OCI-LY7 (cell line): ENCODE results near the gene ABCC4. TPM values are rescaled to one million over a fixed set of nuclear protein-coding genes. Genes with fewer than 3 reads are reported as not detected.

ENCODE experiments used
- BruUV-seq: library from RNA; stranded (reverse); fragments of 400-500 nt; replicated peaks from 2 replicates; lab custom pipeline; 2021; lab: Mats Ljungman, UMichigan
- CTCF ChIA-PET: fragments of 300-600 bp; sonication (Branson Sonifier 250); formaldehyde crosslinking; loops from one replicate; lab custom pipeline; 2022; ENCODE audit warnings: antibody characterized with exemption; ENCODE audit not compliant: unreplicated experiment; lab: Charles Lee
- POLR2A ChIA-PET: fragments of 300-600 bp; sonication (Branson Sonifier 250); formaldehyde crosslinking; loops from one replicate; lab custom pipeline; 2022; ENCODE audit warnings: antibody characterized with exemption; lab: Charles Lee
- DNase-seq: peaks from one replicate; pipeline ENCODE4 v3.0.0-alpha.2; 2015; ENCODE audit warnings: low spot score
- H2AFZ ChIP-seq: fragments of 200-600 bp; sonication (generic), shearing (Covaris generic); 2 replicates; pipeline ENCODE4 v1.6.1; 2014; ENCODE audit warnings: mild to moderate bottlenecking, antibody characterized with exemption, low read length, moderate library complexity
- H3K27ac ChIP-seq: fragments of 200-600 bp; sonication (generic); 2 replicates; pipeline ENCODE4 v1.5.1; 2014; ENCODE audit warnings: mixed run types, low read depth, mild to moderate bottlenecking, moderate library complexity, low read length, inconsistent platforms; ENCODE audit not compliant: poor library complexity, severe bottlenecking
- H3K36me3 ChIP-seq: fragments of 200-600 bp; sonication (generic); 2 replicates; pipeline ENCODE4 v1.6.1; 2014; ENCODE audit warnings: mild to moderate bottlenecking, antibody characterized with exemption, low read length, moderate library complexity, mixed read lengths; ENCODE audit not compliant: insufficient read depth
- H3K4me1 ChIP-seq: fragments of 200-600 bp; sonication (generic); 2 replicates; pipeline ENCODE4 v1.5.1; 2014; ENCODE audit warnings: mild to moderate bottlenecking, low read length; ENCODE audit not compliant: insufficient read depth, poor library complexity, severe bottlenecking
- H3K4me2 ChIP-seq: fragments of 200-600 bp; sonication (generic); 2 replicates; pipeline ENCODE4 v1.6.1; 2014; ENCODE audit warnings: mild to moderate bottlenecking, low read length
- H3K4me3 ChIP-seq: fragments of 200-600 bp; sonication (generic); 2 replicates; pipeline ENCODE4 v1.5.1; 2014; ENCODE audit warnings: mild to moderate bottlenecking, low read depth, low read length; ENCODE audit not compliant: poor library complexity, severe bottlenecking
- H3K79me2 ChIP-seq: fragments of 200-600 bp; sonication (generic); 2 replicates; pipeline ENCODE4 v1.6.1; 2016; ENCODE audit warnings: low read depth, mild to moderate bottlenecking, low read length, moderate library complexity, mixed read lengths; ENCODE audit not compliant: insufficient read depth
- H3K9me2 ChIP-seq: fragments of 200-600 bp; sonication (generic); 2 replicates; pipeline ENCODE4 v1.6.1; 2016; ENCODE audit warnings: mild to moderate bottlenecking, low read length, mixed read lengths; ENCODE audit not compliant: insufficient read depth
- H3K9me3 ChIP-seq: fragments of 200-600 bp; sonication (generic); 2 replicates; pipeline ENCODE4 v1.6.1; 2014; ENCODE audit warnings: mild to moderate bottlenecking, mixed run types, low read length, mixed read lengths
- H4K20me1 ChIP-seq: fragments of 200-600 bp; sonication (generic); 2 replicates; pipeline ENCODE4 v1.6.1; 2014; ENCODE audit warnings: mild to moderate bottlenecking, antibody characterized with exemption, low read length, moderate library complexity, mixed read lengths; ENCODE audit not compliant: insufficient read depth
- EZH2phosphoT487 ChIP-seq: fragments of 200-600 bp; sonication (generic); IDR thresholded peaks from 2 replicates; pipeline ENCODE4 v1.6.1; 2018; ENCODE audit warnings: low read depth, borderline replicate concordance, mild to moderate bottlenecking, mixed run types, antibody characterized with exemption, low read length, moderate library complexity, mixed read lengths
- intact Hi-C: fragments of 100-400 bp; cut with micrococcal nuclease; formaldehyde crosslinking; loops from one replicate; pipeline ENCODE4 v1.10.0; 2022; ENCODE audit not compliant: unreplicated experiment
- total RNA-seq, 2 experiments: library from RNA; depleted of rRNA in 1 of 2; stranded (reverse); fragments of >200 nt in 1 of 2; shearing (Covaris generic) in 1 of 2; gene quantifications; 2 replicates each; pipeline ENCODE4 v1.2.3, GENCODE V29; 2014 to 2022
- TF ChIP-seq, protein P1 (sequence below): fragments of 200-600 bp; sonication (generic); conservative IDR thresholded peaks from 2 replicates; pipeline ENCODE4 v1.5.1; 2014; ENCODE audit warnings: mild to moderate bottlenecking, antibody characterized with exemption, low read length, moderate library complexity, mixed read lengths

ABCC4 gene
- total RNA-seq, 2 experiments from 2014 or later, result 7.3 to 7.8 TPM

- TF ChIP-seq, protein P1, sequence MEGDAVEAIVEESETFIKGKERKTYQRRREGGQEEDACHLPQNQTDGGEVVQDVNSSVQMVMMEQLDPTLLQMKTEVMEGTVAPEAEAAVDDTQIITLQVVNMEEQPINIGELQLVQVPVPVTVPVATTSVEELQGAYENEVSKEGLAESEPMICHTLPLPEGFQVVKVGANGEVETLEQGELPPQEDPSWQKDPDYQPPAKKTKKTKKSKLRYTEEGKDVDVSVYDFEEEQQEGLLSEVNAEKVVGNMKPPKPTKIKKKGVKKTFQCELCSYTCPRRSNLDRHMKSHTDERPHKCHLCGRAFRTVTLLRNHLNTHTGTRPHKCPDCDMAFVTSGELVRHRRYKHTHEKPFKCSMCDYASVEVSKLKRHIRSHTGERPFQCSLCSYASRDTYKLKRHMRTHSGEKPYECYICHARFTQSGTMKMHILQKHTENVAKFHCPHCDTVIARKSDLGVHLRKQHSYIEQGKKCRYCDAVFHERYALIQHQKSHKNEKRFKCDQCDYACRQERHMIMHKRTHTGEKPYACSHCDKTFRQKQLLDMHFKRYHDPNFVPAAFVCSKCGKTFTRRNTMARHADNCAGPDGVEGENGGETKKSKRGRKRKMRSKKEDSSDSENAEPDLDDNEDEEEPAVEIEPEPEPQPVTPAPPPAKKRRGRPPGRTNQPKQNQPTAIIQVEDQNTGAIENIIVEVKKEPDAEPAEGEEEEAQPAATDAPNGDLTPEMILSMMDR, result no peak
- no peak for TF ChIP-seq EZH2phosphoT487
- Histone ChIP-seq H3K36me3 (no peaks in the 10 kb centered on the region), H3K9me3 (no peaks in the 10 kb centered on the region), H3K4me2 (no peak overlapping the region), H2AFZ (no peak overlapping the region), H3K27ac (no peak overlapping the region), H3K4me1 (peaks cover 6% of the 10 kb centered on the region), H3K79me2 (no peaks in the 10 kb centered on the region), H3K9me2 (no peaks in the 10 kb centered on the region), H4K20me1 (no peaks in the 10 kb centered on the region), H3K4me3 (no peak overlapping the region)
- intact Hi-C loops, result loop anchor here (5.0 kb wide), 1 partner anchor 289 kb away; no protein-coding TSS in a partner anchor
- no TSS peak for BruUV-seq
- ChIA-PET POLR2A (interaction anchor here (0.7 to 1.2 kb wide), 2 partner anchors 34 to 286 kb away, joined by 3 to 5 read pairs; no protein-coding TSS in a partner anchor), CTCF (interaction anchor here (0.5 kb wide), 1 partner anchor 146 kb away, joined by 3 read pairs; no protein-coding TSS in a partner anchor)
- no peak for DNase-seq
Observed at GRCh38 chr13:95188128-95188527, 113.1 kb downstream of the ABCC4 start.

GRCh38 chr13:95185851-95186250 lies 115.4 kb downstream of the ABCC4 start:
- Histone ChIP-seq H4K20me1 (no peaks in the 10 kb centered on the region), H3K36me3 (no peaks in the 10 kb centered on the region), H3K4me2 (no peak overlapping the region), H3K4me1 (no peaks in the 10 kb centered on the region), H3K9me2 (no peaks in the 10 kb centered on the region), H3K79me2 (no peaks in the 10 kb centered on the region), H3K27ac (no peak overlapping the region), H3K4me3 (no peak overlapping the region), H2AFZ (no peak overlapping the region), H3K9me3 (no peaks in the 10 kb centered on the region)
- no peak for DNase-seq
- ChIA-PET CTCF (no interaction called here), POLR2A (no interaction called here)
- no TSS peak for BruUV-seq
- intact Hi-C loops, result loop anchor here (5.0 kb wide), 1 partner anchor 291 kb away; no protein-coding TSS in a partner anchor
- no peak for TF ChIP-seq EZH2phosphoT487

DNA sequence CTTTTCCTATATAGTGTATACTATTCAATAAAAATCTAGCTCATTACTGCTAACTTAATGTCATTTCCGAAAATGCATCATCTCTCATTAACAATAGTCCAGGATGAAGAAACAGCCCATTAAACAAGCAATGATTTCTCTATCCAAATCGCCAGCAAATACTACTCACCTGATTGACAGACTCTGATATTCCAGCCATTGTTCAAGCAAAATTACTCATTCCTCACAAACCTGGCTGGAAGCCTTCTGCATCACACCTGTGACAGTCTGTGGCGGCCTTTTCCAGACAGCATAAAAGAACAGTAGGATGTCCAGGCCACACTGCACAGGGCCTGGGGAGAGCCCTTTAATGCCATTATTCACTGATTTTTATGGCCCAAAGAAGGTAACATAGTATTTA lies 115.9 kb downstream of the ABCC4 start:
- Histone ChIP-seq H4K20me1 (no peaks in the 10 kb centered on the region), H3K9me3 (no peaks in the 10 kb centered on the region), H3K4me3 (no peak overlapping the region), H3K36me3 (no peaks in the 10 kb centered on the region), H3K4me1 (no peaks in the 10 kb centered on the region), H3K27ac (no peak overlapping the region), H3K9me2 (no peaks in the 10 kb centered on the region), H2AFZ (no peak overlapping the region), H3K4me2 (no peak overlapping the region), H3K79me2 (no peaks in the 10 kb centered on the region)
- intact Hi-C loops, result loop anchor here (5.0 kb wide), 1 partner anchor 292 kb away; no protein-coding TSS in a partner anchor
- BruUV-seq, result no TSS peak
- ChIA-PET POLR2A (interaction anchor here (0.6 kb wide), 1 partner anchor 209 kb away, joined by 5 read pairs; no protein-coding TSS in a partner anchor), CTCF (no interaction called here)
- DNase-seq, result no peak
- TF ChIP-seq, protein P1, result no peak
- no peak for TF ChIP-seq EZH2phosphoT487
